Measurements from ENCODE around the gene MED12L. TPM values are rescaled to one million over a fixed set of nuclear protein-coding genes. Genes with fewer than 3 reads are reported as not detected.

The MED12L gene
- total RNA-seq, 6 donors from 2014 or later, result 0.27 to 1.5 (median 0.31) TPM; not detected in 2

GRCh38 chr3:151460774-151461450 is 375.4 kb downstream of the MED12L start, which contains the start of gene IGSF10:
Gene IGSF10, minus strand, starts transcription at chr3:151461061. Its CDS starts 2,352 bp downstream, at chr3:151458709.
- Histone ChIP-seq H3K4me3 (peak within 1 kb of the TSS; percentile 20 to 55 (median 46)), H3K27ac (peak within 1 kb of the TSS; percentile 32 to 73 (median 48)), H3K9me3 (no peaks in the 10 kb centered on the region), H3K27me3 (no peaks in the 10 kb centered on the region), H3K36me3 (no peaks in the 10 kb centered on the region), H3K4me1 (peaks cover 0 to 11% (median 2%) of the 10 kb centered on the region in 4 donors)
- DNase-seq (peak; percentile 29 to 84), ATAC-seq (ENCODE audit: low FRiP score in 2 of 2) (peak; percentile 72 to 77)
- TF ChIP-seq CTCF (IDR thresholded peaks at IDR 0.05) (no peak), POLR2A (IDR thresholded peaks at IDR 0.05) (no peak), EP300 (IDR thresholded peaks at IDR 0.05) (no peak), POLR2AphosphoS5 (IDR thresholded peaks at IDR 0.05) (no peak)
- 22 to 32% methylated on average over 27 to 33 of the region's 40 CpGs for WGBS, 2 donors

- ATAC-seq (ENCODE audit: low FRiP score in 2 of 2) (no peak), DNase-seq (no peak)
- Histone ChIP-seq H3K36me3 (no peaks in the 10 kb centered on the region), H3K4me1 (peaks cover 0 to 11% (median 2%) of the 10 kb centered on the region in 4 donors), H3K9me3 (no peaks in the 10 kb centered on the region), H3K4me3 (no peak overlapping the region), H3K27me3 (no peaks in the 10 kb centered on the region), H3K27ac (no peak overlapping the region)
- WGBS, 2 donors, result 87 to 90% methylated on average over 6 of the region's 6 CpGs
- no peak for TF ChIP-seq EP300 (IDR thresholded peaks at IDR 0.05)
- no peak for TF ChIP-seq CTCF (IDR thresholded peaks at IDR 0.05)
These were observed 376.9 kb downstream of the MED12L start for GRCh38 chr3:151462278-151462780.

GRCh38 chr3:151462991-151463390 is 377.5 kb downstream of the MED12L start:
- H3K4me1 ChIP-seq, result peaks cover 0 to 11% (median 2%) of the 10 kb centered on the region in 4 donors
- ATAC-seq (ENCODE audit: low FRiP score in 2 of 2) (no peak), DNase-seq (no peak)
- H3K36me3 ChIP-seq, result no peaks in the 10 kb centered on the region
- H3K27me3 ChIP-seq, result no peaks in the 10 kb centered on the region
- H3K27ac ChIP-seq, result no peak overlapping the region
- no peaks in the 10 kb centered on the region for H3K9me3 ChIP-seq
- no peak overlapping the region for H3K4me3 ChIP-seq
- no peak for TF ChIP-seq EP300 (IDR thresholded peaks at IDR 0.05)
- no peak for TF ChIP-seq POLR2AphosphoS5 (IDR thresholded peaks at IDR 0.05)
- WGBS, 2 donors, result 52 to 87% methylated on average over 1 of the region's 1 CpG

DNA sequence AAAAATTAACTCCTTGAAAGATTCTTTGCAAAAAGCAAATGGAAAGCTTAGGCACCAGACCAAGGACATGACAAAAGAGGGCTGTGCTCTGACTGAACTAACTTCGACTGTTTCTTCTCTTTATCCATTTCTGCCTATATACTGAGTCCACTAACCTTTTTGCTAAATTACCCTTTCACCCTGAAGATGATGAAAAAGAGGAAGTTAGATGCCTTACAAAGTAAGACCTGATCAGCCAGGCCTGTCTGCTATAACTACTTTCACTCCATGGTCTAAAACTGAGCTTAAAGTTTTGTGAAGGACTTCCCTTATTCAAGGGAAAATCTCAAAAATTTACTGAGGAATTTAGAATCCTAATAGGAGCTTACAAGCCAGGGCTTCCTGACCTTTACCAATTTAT is 381.6 kb downstream of the MED12L start:
- TF ChIP-seq POLR2AphosphoS5 (IDR thresholded peaks at IDR 0.05) (no peak), CTCF (IDR thresholded peaks at IDR 0.05) (no peak), EP300 (IDR thresholded peaks at IDR 0.05) (no peak), POLR2A (IDR thresholded peaks at IDR 0.05) (no peak)
- DNase-seq (no peak), ATAC-seq (ENCODE audit: low FRiP score in 2 of 2) (no peak)
- 73 to 79% methylated on average over 1 of the region's 1 CpG for WGBS, 2 donors
- Histone ChIP-seq H3K27ac (no peak overlapping the region), H3K4me3 (no peak overlapping the region), H3K36me3 (no peaks in the 10 kb centered on the region), H3K27me3 (no peaks in the 10 kb centered on the region), H3K4me1 (peaks cover 0 to 3% (median 0%) of the 10 kb centered on the region in 4 donors), H3K9me3 (no peaks in the 10 kb centered on the region)

- H3K27me3 ChIP-seq, result no peaks in the 10 kb centered on the region
- peaks cover 0 to 3% (median 0%) of the 10 kb centered on the region in 4 donors for H3K4me1 ChIP-seq
- no peaks in the 10 kb centered on the region for H3K9me3 ChIP-seq
- H3K27ac ChIP-seq, result no peak overlapping the region
- no peaks in the 10 kb centered on the region for H3K36me3 ChIP-seq
- 48 to 51% methylated on average over 9 of the region's 9 CpGs for WGBS, 2 donors
- no peak overlapping the region for H3K4me3 ChIP-seq
- ATAC-seq (ENCODE audit: low FRiP score in 2 of 2) (peak in 1 of 2 donors; percentile 83), DNase-seq (peak in 1 of 2 donors; percentile 37)
- TF ChIP-seq CTCF (IDR thresholded peaks at IDR 0.05), result peak; percentile 29 to 71 (median 62)
- TF ChIP-seq POLR2A (IDR thresholded peaks at IDR 0.05), result no peak
These were observed 382.9 kb downstream of the MED12L start for GRCh38 chr3:151468284-151468917.

Data from upper lobe of left lung (tissue), 6 donors.